ENCODE results near the gene MFSD11. TPM values are rescaled to one million over a fixed set of nuclear protein-coding genes. Genes with fewer than 3 reads are reported as not detected.
"Not testable (repeated sequence)": the region's sequence is repeated elsewhere in the genome, so short reads cannot be mapped to it uniquely, and the experiment has no call there.

MFSD11 gene
- total and polyA plus RNA-seq, 2 experiments from 2014 or later, result 55.6 to 69.2 TPM

DNA sequence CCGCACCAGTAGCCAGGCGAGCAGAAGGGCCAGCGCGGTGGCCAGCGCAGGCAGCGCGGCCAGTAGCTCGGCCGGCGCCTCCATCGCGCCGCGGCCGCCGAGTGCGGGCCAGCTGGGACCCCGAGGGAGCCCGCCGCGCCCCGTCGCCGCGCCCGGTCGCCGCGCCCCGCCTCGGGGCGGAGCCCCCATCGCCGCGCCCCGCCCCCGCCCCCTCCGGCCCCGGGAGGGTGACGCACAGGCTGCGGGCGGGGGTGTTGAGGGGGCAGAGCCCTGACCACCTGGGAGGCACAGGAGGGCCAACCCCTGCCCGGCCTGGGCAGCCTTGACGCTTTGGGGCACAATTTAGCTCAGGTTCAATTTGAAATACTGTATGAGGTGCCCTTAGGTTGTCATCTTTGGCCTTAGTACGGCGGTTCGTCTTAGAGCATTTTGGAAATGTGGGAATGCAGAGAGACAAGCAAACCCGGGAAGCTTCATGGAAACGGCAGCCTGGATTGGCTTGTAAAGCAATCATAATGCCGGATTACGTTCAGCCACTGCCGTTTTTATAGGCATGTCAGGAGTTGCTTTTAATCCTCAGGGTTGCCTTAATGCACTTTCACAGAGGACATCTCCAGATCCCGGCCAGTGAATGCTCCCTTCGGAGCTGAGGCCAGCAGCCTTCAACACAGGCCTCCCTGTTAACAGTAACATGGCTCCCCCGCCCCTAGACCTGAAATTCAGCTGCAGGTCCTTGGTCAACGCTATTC is 26.9 kb upstream of the MFSD11 start, which contains the start of gene MXRA7:
TSS of gene MXRA7 (minus strand) at position 103 of the 749 bp plus-strand sequence. CDS start at position 84, 19 bp downstream.
- H3K4me3 ChIP-seq, result peak within 1 kb of the TSS; percentile 60
- no peaks in the 10 kb centered on the region for H3K9me3 ChIP-seq (ENCODE audit: low read depth)
- DNase-seq (ENCODE audit: low read depth in 1 of 2, low spot score in 1 of 2), result peak; percentile 77 to 78
- peaks cover 44% of the 10 kb centered on the region for H3K4me1 ChIP-seq (ENCODE audit: low read depth)
- H3K27me3 ChIP-seq, result no peaks in the 10 kb centered on the region
- H3K36me3 ChIP-seq, result peaks cover 6% of the 10 kb centered on the region
- H3K27ac ChIP-seq, result peak within 1 kb of the TSS; percentile 87
- TF ChIP-seq CTCF (IDR thresholded peaks at IDR 0.05; ENCODE audit: low read depth, low read length), result no peak

DNA sequence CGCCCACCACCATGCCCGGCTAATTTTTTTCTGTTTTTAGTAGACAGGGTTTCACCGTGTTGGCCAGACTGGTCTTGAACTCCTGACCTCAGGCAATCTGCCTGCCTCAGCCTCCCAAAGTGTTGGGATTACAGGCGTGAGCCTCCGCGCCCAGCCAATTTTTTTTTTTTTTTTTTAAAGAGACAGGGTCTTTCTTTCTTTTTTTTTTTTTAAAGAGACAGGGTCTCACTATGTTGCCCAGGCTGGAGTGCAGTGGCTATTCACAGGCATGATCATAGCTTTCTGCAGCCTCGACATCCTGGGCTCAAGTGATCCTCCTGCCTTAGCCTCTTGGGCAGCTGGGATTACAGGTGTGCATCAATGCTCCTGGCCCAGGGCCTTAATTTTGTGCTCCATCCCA is 25.6 kb upstream of the MFSD11 start:
- peaks cover 44% of the 10 kb centered on the region for H3K4me1 ChIP-seq (ENCODE audit: low read depth)
- H3K27ac ChIP-seq, result not testable (repeated sequence)

GRCh38 chr17:76713765-76714164 is 24.2 kb upstream of the MFSD11 start:
- no peaks in the 10 kb centered on the region for H3K9me3 ChIP-seq (ENCODE audit: low read depth)
- no peak overlapping the region for H3K4me3 ChIP-seq
- peaks cover 27% of the 10 kb centered on the region for H3K36me3 ChIP-seq
- peak overlapping the region; percentile 18 for H3K27ac ChIP-seq
- no peak for TF ChIP-seq CTCF (IDR thresholded peaks at IDR 0.05; ENCODE audit: low read depth, low read length)
- H3K4me1 ChIP-seq (ENCODE audit: low read depth), result peaks cover 32% of the 10 kb centered on the region
- H3K27me3 ChIP-seq, result no peaks in the 10 kb centered on the region
- no peak for DNase-seq (ENCODE audit: low read depth in 1 of 2, low spot score in 1 of 2)

More for the DNA sequence above, 25.6 kb upstream of the MFSD11 start:
- H3K9me3 ChIP-seq (ENCODE audit: low read depth); DNase-seq (ENCODE audit: low read depth in 1 of 2, low spot score in 1 of 2); H3K27me3 ChIP-seq; H3K4me3 ChIP-seq: not testable (repeated sequence)
- peaks cover 17% of the 10 kb centered on the region for H3K36me3 ChIP-seq

GRCh38 chr17:76714336-76714735 is 23.6 kb upstream of the MFSD11 start:
- DNase-seq (ENCODE audit: low read depth in 1 of 2, low spot score in 1 of 2), result no peak
- Histone ChIP-seq H3K9me3 (ENCODE audit: low read depth) (no peaks in the 10 kb centered on the region), H3K36me3 (peaks cover 33% of the 10 kb centered on the region), H3K27me3 (no peaks in the 10 kb centered on the region), H3K27ac (no peak overlapping the region), H3K4me1 (ENCODE audit: low read depth) (peaks cover 26% of the 10 kb centered on the region), H3K4me3 (no peak overlapping the region)
- no peak for TF ChIP-seq CTCF (IDR thresholded peaks at IDR 0.05; ENCODE audit: low read depth, low read length)

DNA sequence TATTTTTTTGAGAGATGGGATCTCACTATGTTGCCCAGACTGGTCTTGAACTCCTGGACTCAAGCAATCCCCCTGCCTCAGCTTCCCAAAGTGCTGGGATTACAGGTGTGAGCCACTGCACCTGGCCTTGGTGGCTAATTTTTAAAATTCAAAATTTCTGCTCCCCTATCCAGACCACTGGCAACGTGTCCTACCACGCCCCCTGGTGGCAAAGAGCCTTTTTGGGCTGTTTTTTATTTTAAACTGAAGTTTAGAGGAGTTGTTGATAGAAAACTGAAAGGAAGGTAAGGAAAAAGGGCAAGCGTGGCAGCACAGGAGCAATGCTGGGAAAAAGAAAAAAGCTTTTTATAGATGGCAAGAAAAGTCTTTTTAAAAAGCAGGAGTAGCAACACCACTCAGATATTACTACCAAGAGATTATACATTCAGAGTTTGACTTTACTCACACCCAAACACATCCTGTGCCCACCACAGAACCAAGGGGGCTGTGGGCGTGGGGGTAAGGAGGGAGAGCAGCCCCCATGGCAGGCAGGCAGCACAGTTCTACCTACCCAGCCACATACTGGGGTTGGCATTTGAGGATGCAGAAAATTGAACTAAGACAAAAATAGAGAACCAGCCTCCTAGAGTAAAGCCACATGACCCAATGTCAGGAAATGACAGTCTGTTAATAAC is 23.0 kb upstream of the MFSD11 start:
- peak; percentile 64 to 70 for DNase-seq (ENCODE audit: low read depth in 1 of 2, low spot score in 1 of 2)
- peak; percentile 76 for TF ChIP-seq CTCF (IDR thresholded peaks at IDR 0.05; ENCODE audit: low read depth, low read length)
- peaks cover 20% of the 10 kb centered on the region for H3K4me1 ChIP-seq (ENCODE audit: low read depth)
- H3K4me3 ChIP-seq, result no peak overlapping the region
- H3K27ac ChIP-seq, result no peak overlapping the region
- no peaks in the 10 kb centered on the region for H3K9me3 ChIP-seq (ENCODE audit: low read depth)
- no peaks in the 10 kb centered on the region for H3K27me3 ChIP-seq
- H3K36me3 ChIP-seq, result peaks cover 39% of the 10 kb centered on the region

- peak overlapping the region; percentile 54 for H3K27ac ChIP-seq
- no peaks in the 10 kb centered on the region for H3K9me3 ChIP-seq (ENCODE audit: low read depth)
- H3K36me3 ChIP-seq, result peaks cover 44% of the 10 kb centered on the region
- no peaks in the 10 kb centered on the region for H3K27me3 ChIP-seq
- no peak overlapping the region for H3K4me3 ChIP-seq
- peaks cover 19% of the 10 kb centered on the region for H3K4me1 ChIP-seq (ENCODE audit: low read depth)
- TF ChIP-seq CTCF (IDR thresholded peaks at IDR 0.05; ENCODE audit: low read depth, low read length), result no peak
- no peak for DNase-seq (ENCODE audit: low read depth in 1 of 2, low spot score in 1 of 2)
These were observed 22.5 kb upstream of the MFSD11 start for GRCh38 chr17:76715496-76715830.

Measured in cardiac muscle cell (in vitro differentiated cells and primary cell).